Endothelial cell of umbilical vein (primary cell): Measurements from ENCODE around the gene MGAT5.

Experiments
- FOS ChIP-seq: IDR thresholded peaks from 2 replicates; pipeline ENCODE4 v1.6.1; 2011; ENCODE audit warnings: mild to moderate bottlenecking, low read length, moderate library complexity, borderline replicate concordance; ENCODE audit not compliant: insufficient read depth
- POLR2A ChIP-seq: IDR thresholded peaks from 2 replicates; pipeline ENCODE4 v1.6.1; 2012; ENCODE audit warnings: low read depth, mild to moderate bottlenecking, control low read depth, low read length
- TF ChIP-seq, protein P1 (sequence below), 2 donors: IDR thresholded peaks; 1 replicate in 1 of 2; 2 replicates in 1 of 2; pipeline ENCODE4 v1.5.1; 2011; ENCODE audit warnings: low read length in 2 of 2, mild to moderate bottlenecking in 2 of 2, moderate library complexity in 2 of 2, control low read depth in 1 of 2, inconsistent platforms in 1 of 2, low read depth in 1 of 2; ENCODE audit not compliant: insufficient read depth in 1 of 2; ENCODE audit errors: extremely low read depth in 1 of 2

DNA sequence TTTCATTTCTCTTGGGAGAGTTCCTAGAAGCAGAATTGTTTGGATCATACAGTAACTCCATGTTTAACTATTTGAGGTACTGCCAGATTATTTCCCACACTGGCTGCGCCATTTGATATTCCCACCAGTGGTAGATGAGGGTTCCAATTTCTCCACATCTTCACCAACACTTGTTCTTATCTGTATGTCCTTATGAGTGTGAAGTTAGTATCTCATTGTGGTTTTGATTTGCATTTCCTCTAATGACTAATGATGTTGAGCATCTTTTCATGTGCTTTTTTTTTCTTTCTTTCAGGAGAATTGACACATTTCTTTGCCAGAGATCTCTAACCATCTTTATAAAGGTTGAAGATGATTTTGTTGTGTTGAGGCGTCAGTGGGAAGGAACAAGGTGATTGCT is 4.1 kb upstream of the MGAT5 start:
- TF ChIP-seq POLR2A (no peak), FOS (no peak)
- TF ChIP-seq, protein P1, sequence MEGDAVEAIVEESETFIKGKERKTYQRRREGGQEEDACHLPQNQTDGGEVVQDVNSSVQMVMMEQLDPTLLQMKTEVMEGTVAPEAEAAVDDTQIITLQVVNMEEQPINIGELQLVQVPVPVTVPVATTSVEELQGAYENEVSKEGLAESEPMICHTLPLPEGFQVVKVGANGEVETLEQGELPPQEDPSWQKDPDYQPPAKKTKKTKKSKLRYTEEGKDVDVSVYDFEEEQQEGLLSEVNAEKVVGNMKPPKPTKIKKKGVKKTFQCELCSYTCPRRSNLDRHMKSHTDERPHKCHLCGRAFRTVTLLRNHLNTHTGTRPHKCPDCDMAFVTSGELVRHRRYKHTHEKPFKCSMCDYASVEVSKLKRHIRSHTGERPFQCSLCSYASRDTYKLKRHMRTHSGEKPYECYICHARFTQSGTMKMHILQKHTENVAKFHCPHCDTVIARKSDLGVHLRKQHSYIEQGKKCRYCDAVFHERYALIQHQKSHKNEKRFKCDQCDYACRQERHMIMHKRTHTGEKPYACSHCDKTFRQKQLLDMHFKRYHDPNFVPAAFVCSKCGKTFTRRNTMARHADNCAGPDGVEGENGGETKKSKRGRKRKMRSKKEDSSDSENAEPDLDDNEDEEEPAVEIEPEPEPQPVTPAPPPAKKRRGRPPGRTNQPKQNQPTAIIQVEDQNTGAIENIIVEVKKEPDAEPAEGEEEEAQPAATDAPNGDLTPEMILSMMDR (IDR thresholded peaks at IDR 0.05; ENCODE audit: extremely low read depth in 1 of 2, insufficient read depth in 1 of 2, low read depth in 1 of 2, low read length in 2 of 2): no peak
